Hepatocyte (in vitro differentiated cells): ENCODE measurements around the gene DRG2. TPM values are rescaled to one million over a fixed set of nuclear protein-coding genes. Genes with fewer than 3 reads are reported as not detected.

Experiments used
- DNase-seq: peaks from one replicate; pipeline ENCODE4 v3.0.0-alpha.2; 2016; ENCODE audit warnings: low spot score
- H2AFZ ChIP-seq: fragments of 200-600 bp; sonication (generic); 2 replicates; pipeline ENCODE4 v1.6.0; 2016; ENCODE audit warnings: antibody characterized with exemption, mild to moderate bottlenecking
- H3K27ac ChIP-seq: fragments of 200-600 bp; sonication (generic); 2 replicates; pipeline ENCODE4 v1.5.1; 2016; ENCODE audit warnings: mild to moderate bottlenecking
- H3K27me3 ChIP-seq: fragments of 200-600 bp; sonication (generic); 2 replicates; pipeline ENCODE4 v1.6.1; 2016
- H3K36me3 ChIP-seq: fragments of 200-600 bp; sonication (generic); replicated peaks from 2 replicates; pipeline ENCODE4 v1.5.1; 2016; ENCODE audit warnings: low read depth; ENCODE audit not compliant: insufficient read depth
- H3K4me1 ChIP-seq: fragments of 200-600 bp; sonication (generic); 2 replicates; pipeline ENCODE4 v1.5.1; 2016; ENCODE audit warnings: mild to moderate bottlenecking, moderate library complexity; ENCODE audit not compliant: insufficient read depth
- H3K4me2 ChIP-seq: fragments of 200-600 bp; sonication (generic); 2 replicates; pipeline ENCODE4 v1.6.0; 2016
- H3K4me3 ChIP-seq: fragments of 200-600 bp; sonication (generic); 2 replicates; pipeline ENCODE4 v1.5.1; 2016; ENCODE audit warnings: mild to moderate bottlenecking
- H3K79me2 ChIP-seq: fragments of 200-600 bp; sonication (generic); 2 replicates; pipeline ENCODE4 v1.6.0; 2017; ENCODE audit warnings: mild to moderate bottlenecking
- H3K9me2 ChIP-seq: fragments of 200-600 bp; sonication (generic); replicated peaks from 2 replicates; pipeline ENCODE4 v1.6.0; 2017; ENCODE audit warnings: mild to moderate bottlenecking; ENCODE audit not compliant: insufficient read depth
- H3K9me3 ChIP-seq: fragments of 200-600 bp; sonication (generic); 2 replicates; pipeline ENCODE4 v1.5.1; 2016; ENCODE audit warnings: low read depth, mild to moderate bottlenecking
- H4K20me1 ChIP-seq: fragments of 200-600 bp; sonication (generic); 2 replicates; pipeline ENCODE4 v1.6.0; 2016; ENCODE audit warnings: mild to moderate bottlenecking; ENCODE audit not compliant: insufficient read depth, poor library complexity, severe bottlenecking
- CTCF ChIP-seq: fragments of 200-600 bp; sonication (generic); IDR thresholded peaks from 2 replicates; pipeline ENCODE4 v1.5.1; 2016; ENCODE audit warnings: antibody characterized with exemption, mild to moderate bottlenecking; ENCODE audit not compliant: poor library complexity
- EZH2 ChIP-seq: fragments of 200-600 bp; sonication (generic); IDR thresholded peaks from 2 replicates; pipeline ENCODE4 v1.6.1; 2016; ENCODE audit warnings: antibody characterized with exemption, mild to moderate bottlenecking, borderline replicate concordance
- EZH2phosphoT487 ChIP-seq: fragments of 200-600 bp; sonication (generic); IDR thresholded peaks from one replicate; pipeline ENCODE4 v1.6.1; 2018; ENCODE audit warnings: antibody characterized with exemption, mild to moderate bottlenecking, low read depth, moderate library complexity; ENCODE audit not compliant: unreplicated experiment, severe bottlenecking
- WGBS: methylation state at CpG from one replicate; pipeline ENCODE4 v1.1.6; 2016; ENCODE audit warnings: low lambda C conversion rate; ENCODE audit errors: missing lambda C conversion rate; 5-methylcytosine and 5-hydroxymethylcytosine counted together
- polyA plus RNA-seq: library from polyadenylated mRNA; unstranded; fragments of >200 nt; fragmentation: Nextera tagmentation; extraction: Ambion mirVana; gene quantifications from 2 replicates; pipeline ENCODE4 v1.2.1, GENCODE V29; 2016
- total RNA-seq: library from RNA; depleted of rRNA; stranded (reverse); fragments of >200 nt; gene quantifications from 2 replicates; pipeline ENCODE4 v1.2.3, GENCODE V29; 2014

The DRG2 gene
- total and polyA plus RNA-seq, 2 experiments from 2014 or later: 35.9 to 36.6 TPM

- no peak overlapping the region for H3K4me2 ChIP-seq
- H3K9me2 ChIP-seq: no peaks in the 10 kb centered on the region
- H3K36me3 ChIP-seq: no peaks in the 10 kb centered on the region
- no peaks in the 10 kb centered on the region for H3K4me1 ChIP-seq
- no peaks in the 10 kb centered on the region for H3K79me2 ChIP-seq
- H2AFZ ChIP-seq: no peak overlapping the region
- WGBS: 95% methylated on average over 2 of the region's 2 CpGs
- H3K4me3 ChIP-seq: no peak overlapping the region
- TF ChIP-seq CTCF: no peak
- no peak for TF ChIP-seq EZH2phosphoT487
- no peak for TF ChIP-seq EZH2
- H3K27me3 ChIP-seq: no peaks in the 10 kb centered on the region
- no peak for DNase-seq
- no peak overlapping the region for H3K27ac ChIP-seq
- H4K20me1 ChIP-seq: no peaks in the 10 kb centered on the region
- H3K9me3 ChIP-seq: no peaks in the 10 kb centered on the region
Observed at GRCh38 chr17:18146259-18146658, 58.5 kb downstream of the DRG2 start.

GRCh38 chr17:18146980-18147379 is 59.2 kb downstream of the DRG2 start:
- Histone ChIP-seq H3K9me3 (no peaks in the 10 kb centered on the region), H3K9me2 (no peaks in the 10 kb centered on the region), H4K20me1 (no peaks in the 10 kb centered on the region), H3K4me3 (no peak overlapping the region), H3K27ac (no peak overlapping the region), H3K4me2 (no peak overlapping the region), H3K4me1 (no peaks in the 10 kb centered on the region), H2AFZ (no peak overlapping the region), H3K36me3 (no peaks in the 10 kb centered on the region), H3K79me2 (no peaks in the 10 kb centered on the region), H3K27me3 (no peaks in the 10 kb centered on the region)
- 77% methylated on average over 3 of the region's 3 CpGs for WGBS
- DNase-seq: no peak
- TF ChIP-seq CTCF (no peak), EZH2phosphoT487 (no peak), EZH2 (no peak)

GRCh38 chr17:18148586-18148985 is 60.8 kb downstream of the DRG2 start:
- TF ChIP-seq CTCF (no peak), EZH2phosphoT487 (no peak), EZH2 (no peak)
- 91% methylated on average over 7 of the region's 7 CpGs for WGBS
- Histone ChIP-seq H3K4me1 (peaks cover 9% of the 10 kb centered on the region), H3K27ac (no peak overlapping the region), H3K4me3 (no peak overlapping the region), H2AFZ (no peak overlapping the region), H3K27me3 (no peaks in the 10 kb centered on the region), H3K36me3 (no peaks in the 10 kb centered on the region), H4K20me1 (no peaks in the 10 kb centered on the region), H3K79me2 (no peaks in the 10 kb centered on the region), H3K9me3 (no peaks in the 10 kb centered on the region), H3K9me2 (no peaks in the 10 kb centered on the region), H3K4me2 (no peak overlapping the region)
- no peak for DNase-seq

GRCh38 chr17:18151290-18151689 is 63.5 kb downstream of the DRG2 start:
- peaks cover 9% of the 10 kb centered on the region for H3K4me1 ChIP-seq
- DNase-seq: no peak
- no peak overlapping the region for H2AFZ ChIP-seq
- H3K79me2 ChIP-seq: no peaks in the 10 kb centered on the region
- H3K27me3 ChIP-seq: no peaks in the 10 kb centered on the region
- no peak overlapping the region for H3K4me3 ChIP-seq
- WGBS: 88% methylated on average over 8 of the region's 9 CpGs
- TF ChIP-seq EZH2: no peak
- TF ChIP-seq CTCF: no peak
- TF ChIP-seq EZH2phosphoT487: no peak
- no peak overlapping the region for H3K27ac ChIP-seq
- H3K9me2 ChIP-seq: no peaks in the 10 kb centered on the region
- no peaks in the 10 kb centered on the region for H3K9me3 ChIP-seq
- H3K4me2 ChIP-seq: no peak overlapping the region
- no peaks in the 10 kb centered on the region for H3K36me3 ChIP-seq
- H4K20me1 ChIP-seq: no peaks in the 10 kb centered on the region
